Gastrocnemius medialis (tissue), 4 donors: ENCODE data around the gene TANC1. TPM values are rescaled to one million over a fixed set of nuclear protein-coding genes. Genes with fewer than 3 reads are reported as not detected.

Experiments used
- ATAC-seq, 2 donors: fragments of 150-250 bp; one replicate each; pipeline ENCODE4 v1.9.1; 2016
- DNase-seq, 2 donors: peaks; one replicate each; pipeline ENCODE4 v3.0.0-alpha.2; 2019
- H3K27ac ChIP-seq, 4 donors: fragments of 200-600 bp; sonication (generic); 1 replicate in 1 of 4; 2 replicates in 3 of 4; pipeline ENCODE4 v1.5.1; 2016 to 2018; ENCODE audit warnings: mild to moderate bottlenecking in 2 of 4, moderate library complexity in 1 of 4
- H3K27me3 ChIP-seq, 3 donors: fragments of 200-600 bp; sonication (generic) in 2 of 3; 1 replicate in 1 of 3; 2 replicates in 2 of 3; pipeline versions ENCODE4 v1.5.1 to v1.6.0; 2016 to 2019; ENCODE audit warnings: mild to moderate bottlenecking in 1 of 3, moderate library complexity in 1 of 3
- H3K36me3 ChIP-seq, 2 donors: fragments of 200-600 bp; sonication (generic) in 1 of 2; one replicate each; pipeline ENCODE4 v1.5.1; 2017 to 2018
- H3K4me1 ChIP-seq, 2 donors: fragments of 200-600 bp; sonication (generic) in 1 of 2; one replicate each; pipeline ENCODE4 v1.5.1; 2016 to 2017; ENCODE audit warnings: mild to moderate bottlenecking in 2 of 2
- H3K4me3 ChIP-seq, 4 donors: fragments of 200-600 bp; sonication (generic) in 3 of 4; 1 replicate in 1 of 4; 2 replicates in 3 of 4; pipeline ENCODE4 v1.5.1; 2016 to 2019; ENCODE audit warnings: mild to moderate bottlenecking in 2 of 4
- H3K9me3 ChIP-seq, 3 donors: fragments of 200-600 bp; sonication (generic) in 2 of 3; 1 replicate in 1 of 3; 2 replicates in 2 of 3; pipeline ENCODE4 v1.5.1; 2016 to 2019
- CTCF ChIP-seq, 5 experiments: fragments of 450-650 bp in 3 of 5; fragments of 200-600 bp in 2 of 5; sonication (generic) in 2 of 5; IDR thresholded peaks in 4 of 5; conservative IDR thresholded peaks in 1 of 5; 1 replicate in 4 of 5; 2 replicates in 1 of 5; pipeline ENCODE4 v1.5.1; 2016 to 2019; ENCODE audit warnings: antibody characterized with exemption in 5 of 5, mild to moderate bottlenecking in 3 of 5, moderate library complexity in 3 of 5
- POLR2A ChIP-seq, 2 donors: fragments of 450-650 bp; IDR thresholded peaks; one replicate each; pipeline ENCODE4 v1.6.1; 2017; ENCODE audit warnings: antibody characterized with exemption in 2 of 2, mild to moderate bottlenecking in 2 of 2, moderate library complexity in 2 of 2
- in situ Hi-C, 4 donors: fragments of 200-750 bp; cut with MboI; loops; one replicate each; pipeline versions ENCODE4 v1.15.0 to v1.8.0; 2017; ENCODE audit warnings: low sequenced_read_pairs in 4 of 4
- intact Hi-C: fragments of 100-400 bp; cut with DNase I; formaldehyde crosslinking; loops from one replicate; pipeline ENCODE4 v1.15.1; 2023; ENCODE audit warnings: low total_unique reads
- total RNA-seq, 4 donors: library from RNA; depleted of rRNA; stranded (reverse); fragments of >200 nt; gene quantifications; one replicate each; pipeline versions ENCODE4 v1.1.0 to v1.2.3, GENCODE V29; 2016

The TANC1 gene
- total RNA-seq, 4 donors from 2014 or later = 5.1 to 9.9 (median 5.4) TPM

GRCh38 chr2:159267921-159268320 is 299.5 kb downstream of the TANC1 start:
- intact Hi-C loops = no loop called here
- TF ChIP-seq CTCF (IDR thresholded peaks at IDR 0.05 in 4 of 5, conservative IDR thresholded peaks at IDR 0.05 in 1 of 5) (no peak), POLR2A (IDR thresholded peaks at IDR 0.05) (no peak)
- peaks cover 3 to 11% of the 10 kb centered on the region in 2 donors for H3K36me3 ChIP-seq

GRCh38 chr2:159270744-159271379 is 302.4 kb downstream of the TANC1 start:
- Histone ChIP-seq H3K9me3 (no peaks in the 10 kb centered on the region), H3K4me3 (no peak overlapping the region), H3K27me3 (no peaks in the 10 kb centered on the region), H3K4me1 (no peaks in the 10 kb centered on the region), H3K27ac (no peak overlapping the region), H3K36me3 (peaks cover 3 to 17% of the 10 kb centered on the region in 2 donors)
- DNase-seq (no peak), ATAC-seq (no peak)
- TF ChIP-seq POLR2A (IDR thresholded peaks at IDR 0.05) = no peak
- TF ChIP-seq CTCF (IDR thresholded peaks at IDR 0.05 in 4 of 5, conservative IDR thresholded peaks at IDR 0.05 in 1 of 5) = no peak
- in situ Hi-C loops (no loop called here), intact Hi-C loops (no loop called here)

More at GRCh38 chr2:159267921-159268320, 299.5 kb downstream of the TANC1 start:
- Histone ChIP-seq H3K9me3 (no peaks in the 10 kb centered on the region), H3K27ac (no peak overlapping the region), H3K27me3 (no peaks in the 10 kb centered on the region), H3K4me3 (no peak overlapping the region), H3K4me1 (no peaks in the 10 kb centered on the region)
- DNase-seq (no peak), ATAC-seq (no peak)
- in situ Hi-C loops = no loop called here

- Histone ChIP-seq H3K4me1 (no peaks in the 10 kb centered on the region), H3K9me3 (no peaks in the 10 kb centered on the region), H3K4me3 (no peak overlapping the region), H3K36me3 (peaks cover 3 to 17% of the 10 kb centered on the region in 2 donors), H3K27ac (no peak overlapping the region), H3K27me3 (no peaks in the 10 kb centered on the region)
- intact Hi-C loops = no loop called here
- TF ChIP-seq POLR2A (IDR thresholded peaks at IDR 0.05) = no peak
- TF ChIP-seq CTCF (IDR thresholded peaks at IDR 0.05 in 4 of 5, conservative IDR thresholded peaks at IDR 0.05 in 1 of 5) = no peak
- in situ Hi-C loops = no loop called here
- ATAC-seq (no peak), DNase-seq (no peak)
These were observed 303.7 kb downstream of the TANC1 start for GRCh38 chr2:159272156-159272555.

GRCh38 chr2:159275111-159275510 is 306.7 kb downstream of the TANC1 start:
- ATAC-seq = no peak
- Histone ChIP-seq H3K9me3 (no peaks in the 10 kb centered on the region), H3K27me3 (no peaks in the 10 kb centered on the region), H3K4me1 (no peaks in the 10 kb centered on the region), H3K36me3 (peaks cover 3 to 17% of the 10 kb centered on the region in 2 donors), H3K4me3 (no peak overlapping the region), H3K27ac (no peak overlapping the region)
- intact Hi-C loops = no loop called here
- in situ Hi-C loops = no loop called here
- TF ChIP-seq CTCF (IDR thresholded peaks at IDR 0.05 in 4 of 5, conservative IDR thresholded peaks at IDR 0.05 in 1 of 5) (no peak), POLR2A (IDR thresholded peaks at IDR 0.05) (no peak)
- DNase-seq = no peak

- no peaks in the 10 kb centered on the region for H3K36me3 ChIP-seq
- in situ Hi-C loops = no loop called here
These were observed 311.3 kb downstream of the TANC1 start for GRCh38 chr2:159279700-159280099.

More at GRCh38 chr2:159279700-159280099, 311.3 kb downstream of the TANC1 start:
- DNase-seq = no peak
- H3K4me1 ChIP-seq = no peaks in the 10 kb centered on the region
- intact Hi-C loops = loop anchor here (10.0 kb wide), 1 partner anchor 335 kb away; the partner anchor contains the start of gene BAZ2B
- H3K9me3 ChIP-seq = no peaks in the 10 kb centered on the region
- TF ChIP-seq POLR2A (IDR thresholded peaks at IDR 0.05) (no peak), CTCF (IDR thresholded peaks at IDR 0.05 in 4 of 5, conservative IDR thresholded peaks at IDR 0.05 in 1 of 5) (no peak)
- H3K4me3 ChIP-seq = no peak overlapping the region
- no peaks in the 10 kb centered on the region for H3K27me3 ChIP-seq
- H3K27ac ChIP-seq = no peak overlapping the region
- ATAC-seq = no peak
